HTERT RPE-1 (cell line): ENCODE measurements around the gene ABI3.

Experiments used
- in situ Hi-C: fragments of 300-500 bp; cut with MboI; formaldehyde crosslinking; loops from 4 replicates; pipeline ENCODE4 v1.14.3; 2020; ENCODE audit warnings: low sequenced_read_pairs

Gene ABI3

DNA sequence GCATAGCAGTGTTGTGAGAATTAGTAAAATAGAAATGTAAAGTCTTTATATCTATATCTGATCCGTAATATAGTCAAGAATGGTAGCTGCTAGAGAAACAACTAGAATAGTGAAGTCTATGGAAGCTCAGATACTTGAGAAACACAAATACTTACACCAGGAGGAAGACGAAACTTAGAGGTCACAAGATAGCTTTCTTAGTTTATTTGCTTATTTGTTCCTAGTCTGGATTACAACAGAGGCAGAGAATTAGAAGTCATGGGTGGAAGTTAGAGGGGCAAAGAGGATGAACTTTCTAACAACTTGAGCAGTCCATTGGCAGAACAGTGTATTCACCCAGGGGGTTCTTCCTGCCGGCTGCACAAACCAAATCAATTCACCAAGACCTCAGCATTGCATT lies 14.0 kb upstream of the ABI3 start:
- in situ Hi-C loops, result no loop called here

DNA sequence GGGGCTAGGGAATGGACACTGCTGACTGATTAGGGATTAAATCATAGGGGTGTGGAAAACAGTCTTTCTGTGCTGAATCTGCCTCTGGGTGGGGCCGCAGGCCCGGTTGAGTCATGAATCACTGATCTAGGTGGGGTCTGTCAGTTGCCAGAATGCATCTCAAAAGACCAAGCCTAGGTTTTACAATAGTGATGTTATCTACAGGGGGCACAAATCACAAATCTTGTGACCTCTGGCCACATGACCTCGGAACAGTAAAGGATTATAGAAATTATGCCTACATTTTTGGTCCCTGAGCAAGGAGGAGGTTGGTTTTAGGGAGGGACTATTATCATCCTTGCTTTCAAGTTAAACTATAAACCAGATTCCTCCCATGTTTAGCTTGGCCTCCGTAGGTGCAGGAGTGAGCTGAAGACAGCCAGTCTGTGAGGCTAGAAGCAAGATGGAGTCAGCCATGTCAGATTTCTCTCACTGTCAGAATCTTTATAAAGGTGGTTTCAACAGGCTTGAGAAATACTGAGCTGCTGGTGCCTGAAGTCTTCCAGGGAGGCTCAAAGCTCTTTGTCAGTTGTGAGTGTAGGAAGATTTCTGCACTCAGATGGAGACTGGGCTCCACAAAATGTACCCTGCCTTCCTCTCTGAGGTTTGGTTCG lies 13.0 kb upstream of the ABI3 start:
- in situ Hi-C loops, result no loop called here

GRCh38 chr17:49198211-49198610 lies 12.3 kb upstream of the ABI3 start:
- in situ Hi-C loops, result no loop called here

DNA sequence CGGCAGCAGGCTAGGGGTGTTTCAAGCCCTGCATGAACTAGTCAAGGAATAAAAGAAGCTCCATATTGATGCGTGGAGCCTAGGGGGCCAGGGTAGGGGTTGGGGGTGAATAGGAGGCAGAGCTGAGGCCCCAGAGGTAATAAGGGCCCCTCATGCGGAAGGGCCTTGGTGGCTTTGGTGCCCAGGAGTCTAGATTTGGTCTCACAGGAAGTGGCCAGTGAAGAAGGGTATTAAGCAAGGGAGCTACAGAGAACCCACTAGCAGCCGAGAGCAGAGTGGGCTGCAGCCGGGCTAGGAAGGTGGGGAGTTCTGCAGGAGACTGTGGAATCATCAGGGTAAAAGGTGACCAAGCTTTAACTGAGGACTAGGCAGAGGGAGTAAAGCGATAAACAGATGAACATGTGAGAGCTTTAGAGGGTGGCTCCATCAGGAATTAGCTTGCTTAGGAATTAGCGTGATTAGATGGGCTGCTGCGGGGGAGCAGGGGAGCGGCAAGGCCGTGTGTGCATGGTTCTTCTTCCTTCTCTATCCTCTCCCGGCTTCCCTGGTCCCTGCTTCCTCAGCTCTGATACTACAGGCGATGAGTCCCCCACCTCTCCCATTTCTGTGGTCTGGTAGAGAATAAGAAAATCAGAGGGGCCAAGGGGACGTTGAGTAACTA lies 10.0 kb upstream of the ABI3 start:
- in situ Hi-C loops, result no loop called here

DNA sequence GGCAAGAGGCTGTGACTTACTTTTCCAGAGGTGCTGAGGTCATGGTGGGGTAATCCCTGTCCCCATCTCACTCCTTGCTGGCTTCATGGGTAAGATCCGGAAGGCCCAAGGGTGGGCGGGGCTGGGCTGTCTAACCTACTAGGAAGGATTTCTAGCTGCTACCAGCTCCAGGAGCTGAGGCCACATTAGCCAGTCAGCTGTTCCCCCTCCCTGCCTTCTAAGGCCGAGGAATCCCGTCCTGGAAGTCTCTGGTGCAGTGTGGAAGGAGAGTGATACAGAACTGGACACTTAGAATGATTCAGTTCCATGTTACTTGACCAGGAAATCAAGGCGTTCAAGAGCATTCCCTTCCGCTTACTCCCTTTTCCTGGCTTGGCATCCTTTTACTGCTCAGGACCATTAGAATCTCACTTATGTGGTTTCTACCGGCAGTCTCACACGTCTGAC lies 9.0 kb upstream of the ABI3 start:
- in situ Hi-C loops, result no loop called here

GRCh38 chr17:49203796-49204195 lies 6.7 kb upstream of the ABI3 start:
- in situ Hi-C loops, result no loop called here

- in situ Hi-C loops, result no loop called here
These were observed 6.0 kb upstream of the ABI3 start for GRCh38 chr17:49204516-49204915.

DNA sequence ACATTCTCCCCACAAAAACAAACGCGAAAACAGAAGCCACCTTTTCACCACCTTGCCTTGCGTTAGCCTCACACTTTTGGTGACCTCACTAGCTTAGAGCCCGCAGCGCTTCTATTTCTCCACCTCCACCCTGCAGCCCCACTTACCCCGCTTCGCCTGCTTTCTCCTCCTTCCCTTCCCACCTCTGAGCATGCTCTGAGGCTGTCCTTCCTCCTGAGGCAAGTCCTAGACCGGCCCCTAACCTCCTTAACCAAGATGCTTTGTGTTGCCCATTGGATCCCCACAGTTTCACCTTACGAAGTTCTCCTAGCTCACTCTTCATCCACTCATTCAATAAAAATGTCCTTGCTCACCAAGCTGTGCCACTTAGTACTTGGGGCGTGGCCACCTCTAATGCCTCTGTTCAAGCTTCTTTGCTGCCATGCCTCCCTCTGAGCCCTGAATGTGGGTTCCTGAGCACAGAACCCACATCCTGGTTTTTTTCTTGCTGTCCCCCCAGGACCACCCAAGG lies 1.4 kb upstream of the ABI3 start:
- in situ Hi-C loops, result no loop called here

DNA sequence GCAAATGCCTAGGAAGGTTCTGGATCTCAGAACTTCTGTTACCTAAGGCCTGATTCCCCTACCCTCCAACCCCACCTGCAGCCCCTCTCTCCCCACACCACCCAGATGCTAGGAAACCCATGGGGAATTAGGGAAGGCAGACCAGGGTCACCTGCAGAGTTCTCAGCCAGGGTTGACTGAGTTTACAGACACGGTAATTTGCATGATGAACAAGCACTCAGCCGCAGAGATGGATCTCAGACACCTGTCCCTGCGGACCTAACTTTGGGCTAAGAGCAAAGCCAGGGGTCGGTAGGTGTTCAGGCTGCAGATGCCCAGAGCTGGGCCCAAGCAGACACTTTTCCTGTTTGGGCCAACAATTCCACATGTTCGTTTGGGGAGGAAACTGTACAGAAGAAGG lies 2.9 kb downstream of the ABI3 start:
- in situ Hi-C loops, result no loop called here

DNA sequence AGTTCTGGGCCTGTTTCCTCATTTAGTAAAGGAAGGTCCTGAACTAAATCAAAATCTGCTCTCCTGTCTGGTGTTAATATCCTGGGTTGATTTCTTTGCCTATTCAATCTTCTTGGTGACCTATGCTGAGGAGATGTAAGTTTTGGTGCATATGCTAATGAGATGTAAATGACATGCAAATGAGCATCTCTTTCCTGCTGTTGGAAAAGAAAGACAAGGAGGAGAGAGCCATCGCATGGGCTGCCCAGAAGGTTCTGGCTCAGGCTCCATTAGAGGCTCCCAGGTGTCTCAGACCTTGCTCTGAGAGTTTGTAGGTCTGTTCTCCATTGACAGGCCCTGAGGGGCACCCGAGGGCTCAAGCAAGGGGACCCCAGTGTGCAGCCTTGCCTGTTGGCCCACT lies 3.3 kb downstream of the ABI3 start:
- in situ Hi-C loops, result no loop called here

DNA sequence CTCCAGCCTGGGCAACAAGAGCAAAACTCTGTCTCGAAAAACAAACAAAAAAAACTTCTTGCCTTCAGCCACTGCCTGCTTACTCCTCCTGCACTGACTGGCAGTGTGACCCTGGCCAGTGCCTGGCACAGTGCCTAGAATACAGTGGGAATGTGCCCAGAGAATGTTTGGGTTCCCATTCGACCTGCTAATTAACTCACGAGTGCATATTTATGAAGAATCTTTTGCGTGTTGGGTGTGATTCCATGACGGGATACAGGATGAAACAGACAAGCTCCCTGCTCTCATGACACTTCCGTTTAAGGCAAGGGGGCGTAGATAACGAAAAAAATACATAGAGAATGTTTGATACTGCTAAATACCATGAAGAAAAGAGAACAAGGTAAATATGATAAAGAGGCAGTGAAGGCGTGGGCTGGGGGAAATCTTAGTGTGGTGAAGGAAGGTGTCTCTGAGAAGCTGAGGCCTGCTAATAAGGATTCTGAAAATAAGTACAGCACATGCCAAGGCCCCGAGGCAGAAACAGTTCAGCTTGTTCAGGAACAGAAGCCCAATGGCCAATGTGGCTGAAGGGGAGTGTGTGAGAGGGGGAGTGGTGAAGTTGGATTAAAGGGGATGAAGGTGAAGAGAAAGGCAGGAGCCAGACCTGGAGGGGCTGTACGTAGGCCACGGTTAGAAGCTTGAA lies 4.3 kb downstream of the ABI3 start:
- in situ Hi-C loops, result no loop called here

DNA sequence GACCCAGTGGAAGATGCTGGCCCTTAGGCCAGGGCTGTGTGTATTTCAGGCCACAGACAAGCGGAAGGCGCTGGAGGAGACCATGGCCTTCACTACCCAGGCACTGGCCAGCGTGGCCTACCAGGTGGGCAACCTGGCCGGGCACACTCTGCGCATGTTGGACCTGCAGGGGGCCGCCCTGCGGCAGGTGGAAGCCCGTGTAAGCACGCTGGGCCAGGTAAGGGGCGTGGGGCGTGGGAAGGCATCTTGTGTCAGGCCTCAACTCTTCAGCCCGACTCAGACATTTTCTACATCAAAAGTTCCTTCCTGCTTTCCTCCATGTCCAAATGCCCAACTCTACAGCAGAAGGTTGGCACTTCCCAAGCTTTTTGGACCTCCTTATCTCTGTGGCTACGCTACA lies 6.0 kb downstream of the ABI3 start:
- in situ Hi-C loops, result no loop called here

DNA sequence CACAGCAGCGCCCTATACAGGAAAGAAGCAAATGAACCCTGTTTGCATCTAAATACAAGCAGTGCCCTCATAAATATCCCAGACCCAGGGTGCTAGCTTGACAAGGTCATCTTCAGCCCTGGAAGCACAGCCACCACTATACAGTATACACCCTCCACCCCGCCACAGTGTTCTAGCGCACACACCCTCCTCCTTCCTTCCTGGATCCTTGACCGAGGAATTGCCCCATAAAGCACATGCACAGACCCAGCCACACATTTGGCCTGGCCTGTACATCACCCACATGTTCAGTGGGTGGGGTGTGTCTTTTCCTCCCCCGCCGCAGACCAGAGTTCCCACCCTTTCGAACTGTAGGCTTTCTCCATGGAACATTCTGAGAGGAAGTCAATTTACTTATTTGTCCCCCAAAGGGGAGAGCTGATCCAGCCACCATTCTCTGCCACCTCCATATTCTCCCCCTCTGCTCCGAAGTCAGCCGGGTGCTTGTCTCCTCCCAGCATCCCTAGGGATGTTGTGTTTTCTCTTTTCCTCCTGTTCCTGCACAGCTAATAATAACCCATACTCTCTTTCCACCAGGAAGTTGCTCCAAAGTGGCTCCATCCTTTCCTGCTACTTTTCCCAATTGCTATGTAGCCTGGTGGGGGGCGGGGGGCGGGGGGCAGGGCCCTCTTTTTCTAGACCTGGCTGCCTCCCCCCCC lies 6.6 kb downstream of the ABI3 start:
- in situ Hi-C loops, result no loop called here

DNA sequence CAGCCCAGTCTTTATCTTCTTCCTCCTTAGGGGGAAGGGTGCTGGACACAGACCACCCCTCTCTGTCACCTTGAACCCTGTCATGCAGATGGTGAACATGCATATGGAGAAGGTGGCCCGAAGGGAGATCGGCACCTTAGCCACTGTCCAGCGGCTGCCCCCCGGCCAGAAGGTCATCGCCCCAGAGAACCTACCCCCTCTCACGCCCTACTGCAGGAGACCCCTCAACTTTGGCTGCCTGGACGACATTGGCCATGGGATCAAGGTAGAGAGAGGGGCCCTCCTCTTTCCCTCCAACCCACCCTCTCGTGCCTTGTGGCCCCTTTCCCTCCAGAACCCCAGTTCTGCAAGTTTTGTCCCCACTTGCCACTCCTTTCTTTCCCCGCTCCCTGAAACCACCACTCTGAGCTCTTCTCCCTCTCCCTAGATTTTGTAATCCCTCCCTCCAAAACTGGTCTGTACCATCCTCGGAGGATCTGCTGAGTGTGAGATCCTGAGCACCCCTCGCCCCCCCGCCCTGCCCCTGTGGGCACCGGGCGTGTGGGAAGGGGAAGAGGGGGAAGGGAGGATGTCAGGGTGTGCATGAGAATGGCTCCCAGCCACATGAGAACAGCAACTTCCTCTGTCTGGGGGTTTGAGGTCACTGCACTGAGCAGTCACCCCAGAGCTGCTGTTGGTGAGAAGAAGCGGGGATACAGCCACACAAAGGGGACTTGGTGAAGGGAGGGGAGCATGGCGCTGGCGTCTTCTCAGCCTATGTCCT lies 7.3 kb downstream of the ABI3 start:
- in situ Hi-C loops, result no loop called here

DNA sequence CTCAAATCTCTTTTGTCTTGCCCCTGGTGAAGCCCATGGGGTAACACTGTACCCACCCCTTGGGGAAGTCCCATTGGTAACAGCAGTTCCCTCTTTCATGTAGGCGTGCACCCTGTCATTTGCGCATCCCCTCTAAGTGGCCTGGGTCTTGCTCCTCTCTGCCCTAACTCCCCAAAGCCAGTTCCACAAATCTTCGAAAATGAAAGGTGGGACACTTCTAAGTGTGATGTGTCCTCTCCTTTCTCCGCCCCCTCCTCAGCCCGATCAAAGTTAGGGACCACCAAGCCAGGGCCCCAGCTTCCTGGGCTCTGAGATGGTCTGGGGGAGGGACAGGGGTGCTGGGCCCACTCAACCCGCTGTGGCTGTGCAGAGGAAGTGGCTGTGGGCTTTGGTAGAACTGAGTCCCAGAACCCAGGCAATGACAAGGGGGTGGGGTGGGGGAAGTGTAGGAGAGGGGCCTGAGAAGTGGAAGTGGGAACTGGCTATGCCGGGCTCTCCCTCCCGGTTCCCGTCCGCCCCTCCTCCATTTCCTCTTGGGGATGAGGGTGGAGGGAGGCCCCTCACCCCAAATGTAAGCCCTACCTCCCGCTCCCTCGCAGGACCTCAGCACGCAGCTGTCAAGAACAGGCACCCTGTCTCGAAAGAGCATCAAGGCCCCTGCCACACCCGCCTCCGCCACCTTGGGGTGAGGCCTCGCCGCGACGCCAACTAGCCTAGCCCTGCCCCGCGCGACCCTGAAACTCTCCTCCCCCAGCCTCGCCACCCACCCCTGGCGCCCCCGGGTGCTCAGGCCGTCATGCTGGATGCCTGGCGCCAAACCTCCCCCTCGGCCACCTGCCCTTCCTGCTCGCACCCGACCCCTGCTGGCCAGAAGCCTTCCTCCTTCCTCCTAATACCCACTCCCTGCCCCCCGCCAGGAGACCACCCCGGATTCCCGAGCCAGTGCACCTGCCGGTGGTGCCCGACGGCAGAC lies 8.7 kb downstream of the ABI3 start:
- in situ Hi-C loops, result no loop called here

GRCh38 chr17:49219987-49220386 lies 9.5 kb downstream of the ABI3 start:
- in situ Hi-C loops, result no loop called here

- in situ Hi-C loops, result no loop called here
These were observed 12.6 kb downstream of the ABI3 start for GRCh38 chr17:49223168-49223516.

- in situ Hi-C loops, result no loop called here
These were observed 13.2 kb downstream of the ABI3 start for GRCh38 chr17:49223517-49224197.
